SIG-M5 treated with dmso at 0.1 percent for 504 hours (cell line): ENCODE results near the gene TCAP.

Source experiments
- DNase-seq: peaks from one replicate; lab custom pipeline; 2025; ENCODE audit not compliant: unreplicated experiment; lab: John Stamatoyannopoulos, UW

TCAP gene

GRCh38 chr17:39666231-39666600 lies 1.1 kb downstream of the TCAP start:
- DNase-seq: no peak

DNA sequence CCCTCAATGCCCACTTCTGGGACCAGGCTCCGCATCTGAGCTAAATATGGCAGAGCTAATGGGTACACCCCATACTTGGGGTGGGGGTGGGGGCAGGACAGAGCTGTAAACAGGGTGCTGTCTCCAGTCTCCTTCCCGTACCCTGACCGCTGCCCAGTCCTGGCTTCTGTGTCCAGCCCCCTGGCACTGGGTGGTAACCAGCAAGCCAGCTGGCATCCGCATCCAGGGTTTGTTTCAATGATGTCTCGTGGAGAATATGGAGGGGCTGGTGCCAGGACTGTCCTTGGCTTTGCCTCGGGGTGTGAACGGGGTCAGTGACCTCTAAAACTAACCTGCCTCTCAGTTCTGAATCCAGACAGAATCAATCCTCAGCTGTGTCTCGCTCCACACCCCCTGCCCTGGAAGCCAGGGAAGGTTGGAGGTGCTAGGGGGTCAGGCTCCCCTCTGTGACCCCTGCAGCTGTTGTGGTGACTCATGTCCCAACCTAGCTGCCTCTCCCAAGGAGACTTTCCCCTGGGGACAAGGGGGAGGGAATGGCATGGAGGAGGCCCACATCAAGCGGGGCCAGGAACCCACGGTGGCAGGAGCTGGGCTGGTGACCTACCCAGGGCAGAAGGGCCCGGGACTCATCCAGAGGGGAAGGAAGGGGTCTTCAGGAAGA lies 1.6 kb downstream of the TCAP start:
- no peak for DNase-seq

- DNase-seq: no peak
Measured at GRCh38 chr17:39667262-39667944, 2.3 kb downstream of the TCAP start.

DNA sequence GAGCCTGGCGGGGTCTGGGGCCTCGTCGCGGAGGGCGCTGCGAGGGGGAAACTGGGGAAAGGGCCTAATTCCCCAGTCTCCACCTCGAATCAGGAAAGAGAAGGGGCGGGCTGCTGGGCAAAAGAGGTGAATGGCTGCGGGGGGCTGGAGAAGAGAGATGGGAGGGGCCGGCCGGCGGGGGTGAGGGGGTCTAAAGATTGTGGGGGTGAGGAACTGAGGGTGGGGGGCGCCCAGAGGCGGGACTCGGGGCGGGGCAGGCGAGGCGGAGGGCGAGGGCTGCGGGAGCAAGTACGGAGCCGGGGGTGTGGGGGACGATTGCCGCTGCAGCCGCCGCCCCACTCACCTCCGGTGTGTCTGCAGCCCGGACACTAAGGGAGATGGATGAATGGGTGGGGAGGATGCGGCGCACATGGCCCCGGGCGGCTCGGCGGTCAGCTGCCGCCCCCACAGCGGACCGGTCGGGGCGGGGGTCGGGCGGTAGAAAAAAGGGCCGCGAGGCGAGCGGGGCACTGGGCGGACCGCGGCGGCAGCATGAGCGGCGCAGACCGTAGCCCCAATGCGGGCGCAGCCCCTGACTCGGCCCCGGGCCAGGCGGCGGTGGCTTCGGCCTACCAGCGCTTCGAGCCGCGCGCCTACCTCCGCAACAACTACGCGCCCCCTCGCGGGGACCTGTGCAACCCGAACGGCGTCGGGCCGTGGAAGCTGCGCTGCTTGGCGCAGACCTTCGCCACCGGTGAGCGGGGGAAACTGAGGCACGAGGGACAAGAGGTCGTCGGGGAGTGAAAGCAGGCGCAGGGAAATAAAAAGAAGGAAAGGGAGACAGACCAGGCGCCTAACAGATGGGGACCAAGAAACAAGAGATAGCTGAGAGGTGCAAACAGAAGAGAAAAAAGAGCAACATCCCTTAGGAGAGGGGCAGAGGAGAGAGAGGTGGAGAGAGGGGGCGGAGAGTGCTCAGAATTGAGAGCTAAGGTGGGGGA lies 3.1 kb downstream of the TCAP start, which contains the start of gene PNMT:
Gene PNMT, plus strand, starts transcription at position 509 of the 980 bp plus-strand sequence. Its CDS starts 23 bp downstream, at position 532.
- no peak for DNase-seq

DNA sequence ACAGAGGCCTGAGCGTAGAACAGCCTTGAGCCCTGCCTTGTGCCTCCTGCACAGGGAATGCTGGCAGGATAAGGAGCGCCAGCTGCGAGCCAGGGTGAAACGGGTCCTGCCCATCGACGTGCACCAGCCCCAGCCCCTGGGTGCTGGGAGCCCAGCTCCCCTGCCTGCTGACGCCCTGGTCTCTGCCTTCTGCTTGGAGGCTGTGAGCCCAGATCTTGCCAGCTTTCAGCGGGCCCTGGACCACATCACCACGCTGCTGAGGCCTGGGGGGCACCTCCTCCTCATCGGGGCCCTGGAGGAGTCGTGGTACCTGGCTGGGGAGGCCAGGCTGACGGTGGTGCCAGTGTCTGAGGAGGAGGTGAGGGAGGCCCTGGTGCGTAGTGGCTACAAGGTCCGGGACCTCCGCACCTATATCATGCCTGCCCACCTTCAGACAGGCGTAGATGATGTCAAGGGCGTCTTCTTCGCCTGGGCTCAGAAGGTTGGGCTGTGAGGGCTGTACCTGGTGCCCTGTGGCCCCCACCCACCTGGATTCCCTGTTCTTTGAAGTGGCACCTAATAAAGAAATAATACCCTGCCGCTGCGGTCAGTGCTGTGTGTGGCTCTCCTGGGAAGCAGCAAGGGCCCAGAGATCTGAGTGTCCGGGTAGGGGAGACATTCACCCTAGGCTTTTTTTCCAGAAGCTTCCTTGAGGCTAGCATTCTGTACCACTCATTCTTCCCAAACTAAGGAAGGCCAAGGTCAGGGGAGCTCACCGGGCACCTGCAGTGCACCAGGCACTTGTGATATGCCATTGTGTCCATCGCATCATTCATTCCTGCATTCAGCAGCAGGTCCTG lies 5.0 kb downstream of the TCAP start:
- DNase-seq: no peak

GRCh38 chr17:39670746-39671145 lies 5.6 kb downstream of the TCAP start:
- DNase-seq: no peak

DNA sequence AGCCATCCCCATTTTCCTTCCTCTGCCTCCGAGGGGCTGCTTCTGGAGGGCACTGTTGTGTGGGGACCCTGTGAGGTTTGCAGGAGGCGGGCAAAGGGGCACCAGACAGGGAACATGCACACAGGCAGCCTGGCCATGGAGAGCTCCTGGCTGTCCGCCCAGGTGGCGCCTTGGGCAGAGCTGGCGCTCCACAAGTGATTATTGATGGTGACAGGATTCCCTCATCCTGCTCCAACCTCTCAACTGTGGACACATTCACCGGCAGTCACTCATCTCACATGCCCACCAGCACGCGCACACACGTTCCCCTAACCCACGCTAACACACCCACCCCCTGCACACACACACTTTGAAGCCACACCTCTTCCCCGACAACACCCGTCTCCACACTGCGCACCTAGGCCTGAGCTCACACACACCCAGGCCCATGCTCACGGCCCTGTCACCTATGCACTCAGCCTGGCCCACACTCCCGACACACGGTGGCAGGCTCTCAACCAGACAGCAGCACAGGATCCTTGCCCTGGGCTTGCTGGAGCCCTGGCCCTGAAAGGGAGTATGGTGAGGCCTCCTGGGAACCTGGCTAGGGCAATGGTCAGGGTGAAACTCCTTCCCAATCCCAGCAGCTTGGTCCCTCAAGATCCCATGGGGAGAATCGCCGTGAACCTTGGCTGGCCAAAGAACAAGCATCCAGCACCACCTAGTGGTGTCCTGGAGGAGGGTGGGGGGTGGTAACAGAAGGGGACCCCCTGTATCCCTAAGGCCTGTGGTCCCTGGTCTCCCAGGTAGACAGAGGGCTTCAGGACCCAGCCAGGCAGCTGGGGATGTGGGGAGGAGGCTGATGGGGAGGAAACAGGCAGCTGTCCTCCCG lies 6.7 kb downstream of the TCAP start:
- no peak for DNase-seq

GRCh38 chr17:39672522-39673334 lies 7.6 kb downstream of the TCAP start:
- no peak for DNase-seq

GRCh38 chr17:39673335-39674081 lies 8.4 kb downstream of the TCAP start:
- no peak for DNase-seq

GRCh38 chr17:39674179-39674578 lies 9.0 kb downstream of the TCAP start:
- no peak for DNase-seq

- DNase-seq: no peak
Measured at GRCh38 chr17:39674702-39675389, 9.7 kb downstream of the TCAP start.

GRCh38 chr17:39675390-39676082 lies 10.4 kb downstream of the TCAP start:
- DNase-seq: no peak

- no peak for DNase-seq
Measured at GRCh38 chr17:39676198-39676819, 11.2 kb downstream of the TCAP start.

DNA sequence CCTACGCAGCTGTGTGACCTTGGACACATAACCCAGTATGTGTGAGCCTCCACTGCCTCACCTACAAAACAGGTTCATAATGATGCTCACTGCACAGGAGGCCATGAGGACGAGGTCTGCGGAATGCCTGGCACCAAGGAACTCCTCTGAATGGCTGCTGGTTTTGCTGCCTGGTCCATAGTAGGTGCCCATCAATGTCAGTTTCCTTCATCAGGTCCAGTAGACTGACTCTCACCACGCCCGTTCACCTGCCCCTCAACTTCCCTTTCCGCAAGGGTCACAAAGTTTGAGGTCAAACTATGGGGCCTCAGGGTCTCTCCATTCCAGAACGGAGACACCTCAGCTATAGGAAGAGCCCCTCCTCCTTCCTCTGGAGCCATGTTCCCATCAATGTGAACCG lies 11.9 kb downstream of the TCAP start:
- no peak for DNase-seq

DNA sequence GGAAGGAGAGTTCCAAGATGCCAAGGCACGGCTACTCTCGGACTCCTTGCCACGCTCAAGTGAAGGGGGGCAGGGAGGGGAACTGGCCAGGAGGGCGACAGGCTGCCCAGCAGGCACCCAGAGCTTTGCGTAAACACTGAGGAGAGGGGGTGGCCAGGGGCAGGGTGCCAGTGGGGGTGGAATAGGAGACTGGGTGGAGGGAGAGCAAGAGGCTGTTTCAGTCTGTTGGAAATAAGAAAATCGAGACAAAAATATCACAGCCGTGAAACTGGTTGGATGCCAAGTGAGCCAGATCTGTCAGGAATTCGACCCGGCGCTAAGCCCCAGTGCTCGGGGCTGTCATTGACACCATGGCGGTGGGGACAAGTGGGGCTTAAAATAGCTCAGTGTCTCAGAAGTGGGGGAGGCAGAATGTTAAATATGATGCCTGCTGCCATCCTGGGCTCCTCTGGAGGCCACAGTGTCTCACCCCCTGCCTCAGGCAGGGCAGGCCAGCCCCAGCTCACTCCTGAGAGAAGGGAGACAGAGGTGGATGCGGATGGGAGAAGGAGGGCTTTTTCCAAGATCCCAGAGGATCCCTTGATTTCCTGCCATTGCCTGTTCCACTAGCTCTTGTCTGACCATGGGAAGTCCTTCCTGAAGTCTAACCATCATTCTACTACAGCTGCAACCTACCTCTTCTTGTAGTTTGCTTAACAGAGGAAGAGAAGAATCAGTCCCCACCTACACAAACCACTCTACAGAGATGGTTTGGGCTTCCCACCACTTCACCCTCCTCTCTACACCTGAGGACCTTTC lies 12.6 kb downstream of the TCAP start:
- DNase-seq: no peak
